HG03565 (cell line): Measurements from ENCODE around the gene BCR.

ENCODE experiments used
- ATAC-seq: cut with Tn5 transposase; IDR thresholded peaks from one replicate; pipeline ENCODE4 v1.9.1; 2021; ENCODE audit warnings: mild to moderate bottlenecking, moderate library complexity; ENCODE audit not compliant: unreplicated experiment

Gene BCR

DNA sequence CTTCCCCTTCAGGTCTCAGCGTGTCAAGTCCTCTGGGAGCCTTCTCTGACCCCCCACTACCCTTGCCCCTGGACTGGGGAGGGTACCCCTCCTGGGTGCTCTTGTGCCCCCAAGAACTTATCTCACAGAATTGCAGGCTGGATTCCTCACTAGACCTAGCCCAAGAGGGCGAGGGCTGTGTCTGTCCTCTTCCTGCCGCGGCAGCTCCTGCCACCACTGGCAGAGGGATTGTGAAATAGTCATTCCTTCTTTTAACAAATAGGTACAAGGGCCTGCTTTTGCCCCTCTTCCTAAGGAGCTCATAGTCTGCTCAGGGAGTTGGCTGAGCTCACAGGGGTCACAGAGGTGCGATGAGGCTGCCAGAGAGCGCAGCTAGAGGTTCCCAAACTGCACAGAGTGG lies 29.5 kb upstream of the BCR start:
- ATAC-seq, result no peak

- no peak for ATAC-seq
Measured at GRCh38 chr22:23151827-23152226, 28.5 kb upstream of the BCR start.

- ATAC-seq, result no peak
Measured at GRCh38 chr22:23152238-23153114, 27.8 kb upstream of the BCR start.

DNA sequence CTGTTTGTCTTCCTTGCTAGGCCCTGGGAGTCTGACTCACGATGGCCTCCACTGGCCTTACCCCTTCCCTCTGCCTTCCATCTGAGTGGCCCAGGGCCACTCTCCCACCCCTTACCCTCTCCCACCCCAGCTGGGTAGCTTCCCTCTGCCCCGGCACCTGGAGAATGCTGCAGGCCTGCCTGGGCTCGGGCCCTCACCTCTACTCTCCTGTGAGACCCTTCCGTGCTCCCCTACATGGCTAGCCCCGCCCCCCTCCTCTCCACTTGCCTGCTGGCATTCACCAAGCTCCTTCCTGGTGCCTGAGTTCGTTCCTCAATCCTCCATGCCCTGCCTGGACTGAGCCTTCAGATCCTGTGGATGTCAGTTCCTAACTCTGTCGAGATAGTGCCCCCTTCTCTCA lies 26.3 kb upstream of the BCR start:
- ATAC-seq, result no peak

- ATAC-seq, result no peak
Measured at GRCh38 chr22:23154461-23154860, 25.8 kb upstream of the BCR start.

DNA sequence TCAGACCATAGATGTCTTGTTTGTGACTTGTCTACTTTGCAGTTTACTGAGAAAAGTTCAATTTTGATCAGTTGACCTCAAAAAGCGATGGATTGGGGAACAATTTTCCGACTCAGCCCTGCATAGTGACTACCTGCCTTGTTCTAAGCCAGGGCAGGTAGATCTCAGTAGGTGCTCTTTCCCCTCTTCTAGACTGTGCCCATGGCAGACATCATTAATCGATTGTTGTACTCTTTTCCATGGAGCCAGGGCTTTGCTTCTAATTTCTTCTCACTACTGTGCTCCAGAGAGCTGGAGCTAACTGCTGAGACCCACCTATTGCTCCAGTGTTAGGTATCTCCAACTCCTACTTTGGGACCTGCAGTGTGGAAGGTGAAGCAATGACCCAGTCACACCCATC lies 25.2 kb upstream of the BCR start:
- no peak for ATAC-seq

DNA sequence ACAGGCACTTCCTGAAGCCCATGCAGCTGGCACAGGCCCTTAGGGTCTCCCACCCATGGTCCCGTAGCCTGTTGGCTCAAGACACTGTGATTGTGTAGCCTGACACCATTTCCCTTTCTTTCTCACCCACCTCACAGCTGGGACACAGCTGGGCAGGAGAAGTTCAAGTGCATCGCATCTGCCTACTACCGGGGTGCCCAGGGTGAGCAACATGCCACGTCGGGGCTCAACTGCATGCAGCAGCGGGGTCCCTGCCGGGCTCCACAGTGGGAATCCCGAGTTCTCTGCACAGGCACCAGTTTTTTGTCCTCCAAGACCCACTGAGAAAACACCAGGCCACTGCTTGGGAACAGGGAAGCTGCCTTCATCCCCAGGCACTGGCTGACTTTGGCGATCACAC lies 24.5 kb upstream of the BCR start:
- ATAC-seq, result no peak

DNA sequence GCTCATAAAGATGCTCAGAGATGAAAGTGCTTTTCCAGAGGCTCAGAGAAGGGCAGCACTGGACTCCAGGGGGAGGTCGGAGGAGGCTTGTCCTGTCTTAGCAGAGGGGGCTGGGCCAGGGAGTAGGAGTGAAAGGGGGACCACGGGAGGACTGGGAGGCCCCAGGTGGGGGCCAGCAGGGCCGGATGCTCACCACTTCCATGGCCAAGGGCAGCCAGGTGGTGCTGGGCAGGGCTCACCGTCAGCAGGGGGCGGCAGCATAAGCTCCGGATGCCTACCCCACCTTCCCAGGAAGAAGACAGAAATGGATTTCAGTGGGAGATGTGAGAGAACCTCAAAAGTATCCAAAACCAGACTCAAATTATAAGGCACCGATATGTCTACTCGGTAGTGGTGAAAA lies 24.0 kb upstream of the BCR start:
- ATAC-seq, result no peak

GRCh38 chr22:23157560-23158515 lies 22.5 kb upstream of the BCR start:
- no peak for ATAC-seq

- no peak for ATAC-seq
Measured at GRCh38 chr22:23158516-23159290, 21.6 kb upstream of the BCR start.

DNA sequence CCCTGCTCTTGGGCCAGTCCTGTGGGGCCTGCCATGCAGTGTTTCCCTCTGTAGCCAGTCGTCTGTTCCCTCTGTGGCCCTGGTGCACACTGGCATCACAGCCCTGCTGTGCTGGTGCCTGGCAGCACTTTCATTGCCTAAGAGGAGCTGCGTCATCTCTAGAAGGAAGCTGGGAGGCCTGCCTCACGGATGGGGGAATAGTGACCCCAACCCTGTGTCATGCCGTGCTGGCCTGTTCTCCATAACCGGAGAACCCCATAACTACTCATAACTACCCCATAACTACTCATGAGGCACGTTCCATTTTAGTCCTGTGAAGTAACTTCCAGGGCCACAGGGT lies 21.0 kb upstream of the BCR start:
- ATAC-seq, result no peak

DNA sequence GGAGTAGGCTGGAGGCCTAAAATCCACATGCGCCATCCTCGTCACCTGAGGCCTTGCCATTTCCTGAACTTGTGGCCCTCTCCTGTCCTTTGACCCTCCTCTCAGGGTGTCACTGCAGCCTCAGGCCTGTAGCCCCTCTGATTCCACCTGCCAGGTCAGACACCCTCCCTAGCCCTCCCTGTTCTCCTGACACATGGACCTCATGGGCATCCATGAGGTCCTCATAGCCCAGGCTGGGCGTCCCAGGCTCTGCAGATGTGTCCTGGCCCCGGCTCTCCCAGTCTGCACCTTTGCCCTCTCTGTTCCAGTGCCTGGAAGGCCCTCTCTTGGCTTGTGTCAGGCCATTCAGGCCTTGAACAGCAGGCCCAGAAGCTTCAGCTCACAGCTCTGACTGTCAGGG lies 19.3 kb upstream of the BCR start:
- ATAC-seq, result no peak

DNA sequence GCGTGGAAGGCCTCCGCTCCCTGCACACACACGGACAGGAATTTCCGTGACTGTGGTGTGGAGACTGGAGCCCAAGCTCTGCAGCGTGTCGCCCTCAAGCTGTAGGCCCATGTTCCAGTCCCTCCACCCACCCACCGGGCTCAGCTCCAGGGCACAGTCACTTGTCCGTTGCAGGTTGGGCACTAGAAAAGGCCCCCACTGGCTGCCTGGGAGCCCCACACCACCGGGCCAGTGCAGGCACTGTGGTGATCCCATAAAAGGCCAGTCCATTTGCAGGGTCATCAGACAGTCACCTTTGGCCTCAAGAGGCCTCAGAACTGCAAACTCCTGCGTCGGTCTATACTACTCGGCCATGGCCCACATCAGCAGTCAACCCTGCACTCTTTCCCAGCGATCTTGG lies 18.7 kb upstream of the BCR start:
- no peak for ATAC-seq

GRCh38 chr22:23163665-23164064 lies 16.6 kb upstream of the BCR start:
- no peak for ATAC-seq

- no peak for ATAC-seq
Measured at GRCh38 chr22:23164091-23164490, 16.2 kb upstream of the BCR start.

DNA sequence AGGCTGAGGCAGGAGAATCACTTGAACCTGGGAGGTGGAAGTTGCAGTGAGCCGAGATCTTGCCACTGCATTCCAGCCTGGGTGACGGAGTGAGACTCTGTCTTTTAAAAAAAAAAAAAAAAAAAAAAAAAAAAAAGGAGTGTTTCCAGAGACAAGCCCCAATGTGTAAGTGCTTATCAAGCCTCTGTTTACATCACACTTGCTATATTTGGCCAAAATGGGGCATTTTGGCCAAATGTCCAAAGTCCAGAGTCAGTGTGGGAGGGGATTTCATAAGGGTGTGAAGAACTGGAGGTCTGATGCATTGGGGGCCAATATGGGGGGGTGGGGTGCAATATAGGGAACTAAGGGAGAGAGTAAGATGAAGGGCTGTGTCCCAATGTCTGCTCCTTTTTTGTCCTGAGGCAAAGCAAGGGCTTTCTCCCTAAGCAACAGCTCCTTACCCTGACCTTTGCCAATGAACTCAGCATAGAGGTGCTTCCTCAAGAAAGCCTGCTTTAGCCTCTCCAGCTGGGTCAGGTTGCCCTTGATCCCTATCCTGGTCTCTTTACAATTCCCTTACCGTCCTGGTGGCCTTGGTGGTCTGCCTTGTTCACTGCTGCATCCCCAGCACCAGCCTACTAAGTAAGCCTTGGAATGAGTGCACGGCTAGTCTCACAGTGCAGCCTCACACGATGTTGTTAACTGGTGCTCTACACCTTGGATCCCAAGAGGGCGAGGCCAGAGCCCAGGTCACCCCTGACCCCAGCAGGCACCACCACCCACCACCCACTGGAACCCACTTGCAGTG lies 14.1 kb upstream of the BCR start:
- no peak for ATAC-seq

DNA sequence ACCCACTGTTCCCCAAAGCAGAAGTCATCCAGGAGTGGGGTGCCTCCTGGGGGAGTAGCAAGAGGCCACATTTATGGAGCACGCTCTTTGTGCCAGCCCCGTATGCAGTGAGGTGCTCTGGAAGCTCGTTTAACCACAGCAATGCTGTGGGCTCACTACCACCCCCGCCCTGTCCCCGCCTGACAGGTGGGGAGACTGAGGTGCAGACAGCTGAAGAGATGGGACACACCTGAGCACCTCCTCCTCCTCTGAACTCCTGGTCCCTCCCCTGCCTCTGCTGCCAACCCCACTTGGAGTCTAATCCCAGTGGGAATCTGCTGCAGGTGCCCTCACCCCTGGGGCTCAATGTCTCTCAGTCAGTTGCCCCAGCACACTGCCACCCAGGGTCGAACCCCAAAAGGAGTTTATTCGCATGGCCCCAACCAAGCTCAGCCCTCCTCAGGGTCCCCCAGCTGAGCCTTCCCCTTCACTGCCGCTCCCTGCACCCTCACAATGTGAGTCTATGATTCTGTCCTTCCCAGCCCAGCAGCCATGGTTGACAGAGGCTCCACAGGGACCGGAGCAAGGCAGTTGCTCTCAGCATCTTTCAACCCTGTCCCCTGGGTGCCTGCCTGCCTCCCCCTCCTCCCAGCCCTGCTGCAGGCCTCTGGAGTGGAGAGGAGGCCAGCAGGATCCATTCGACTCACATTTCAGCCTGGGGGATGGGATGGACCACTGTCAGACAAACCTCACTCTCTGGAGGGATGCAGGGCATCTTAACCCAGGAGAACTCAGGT lies 13.3 kb upstream of the BCR start:
- no peak for ATAC-seq

GRCh38 chr22:23168391-23169042 lies 11.8 kb upstream of the BCR start:
- no peak for ATAC-seq

GRCh38 chr22:23169043-23169406 lies 11.3 kb upstream of the BCR start:
- no peak for ATAC-seq
